Measurements from ENCODE around the gene UBAC2. TPM values are rescaled to one million over a fixed set of nuclear protein-coding genes. Genes with fewer than 3 reads are reported as not detected.

UBAC2 gene
- total RNA-seq, 1 donor from 2014 or later, result 57.7 TPM

- no peak overlapping the region for H3K4me3 ChIP-seq
- TF ChIP-seq POLR2A (IDR thresholded peaks at IDR 0.05), result no peak
- no peak for TF ChIP-seq CTCF (IDR thresholded peaks at IDR 0.05)
- TF ChIP-seq POLR2AphosphoS5 (IDR thresholded peaks at IDR 0.05; ENCODE audit: insufficient read depth in 1 of 2, low read depth in 1 of 2), result no peak
- no peaks in the 10 kb centered on the region for H3K27me3 ChIP-seq
- no peak for DNase-seq (ENCODE audit: extremely low spot score in 2 of 2)
- peaks cover 56% of the 10 kb centered on the region for H3K4me1 ChIP-seq
- intact Hi-C loops (cut with DNase I), result no loop called here
- H3K27ac ChIP-seq, result no peak overlapping the region
- H3K36me3 ChIP-seq, result no peaks in the 10 kb centered on the region
- H3K9me3 ChIP-seq, result no peaks in the 10 kb centered on the region
Observed at GRCh38 chr13:99223587-99223986, 22.9 kb downstream of the UBAC2 start.

- no peak for TF ChIP-seq CTCF (IDR thresholded peaks at IDR 0.05)
- TF ChIP-seq POLR2AphosphoS5 (IDR thresholded peaks at IDR 0.05; ENCODE audit: insufficient read depth in 1 of 2, low read depth in 1 of 2), result no peak
- no peak for TF ChIP-seq POLR2A (IDR thresholded peaks at IDR 0.05)
- no peaks in the 10 kb centered on the region for H3K9me3 ChIP-seq
- no peak overlapping the region for H3K27ac ChIP-seq
- peaks cover 58% of the 10 kb centered on the region for H3K4me1 ChIP-seq
- intact Hi-C loops (cut with DNase I), result no loop called here
- no peaks in the 10 kb centered on the region for H3K27me3 ChIP-seq
- H3K36me3 ChIP-seq, result no peaks in the 10 kb centered on the region
- DNase-seq (ENCODE audit: extremely low spot score in 2 of 2), result no peak
- no peak overlapping the region for H3K4me3 ChIP-seq
Observed at GRCh38 chr13:99224021-99224420, 23.4 kb downstream of the UBAC2 start.

GRCh38 chr13:99225078-99225477 lies 24.4 kb downstream of the UBAC2 start:
- Histone ChIP-seq H3K4me3 (no peak overlapping the region), H3K9me3 (no peaks in the 10 kb centered on the region), H3K4me1 (peaks cover 68% of the 10 kb centered on the region), H3K27me3 (no peaks in the 10 kb centered on the region), H3K36me3 (no peaks in the 10 kb centered on the region), H3K27ac (no peak overlapping the region)
- DNase-seq (ENCODE audit: extremely low spot score in 2 of 2), result no peak
- intact Hi-C loops (cut with DNase I), result no loop called here
- no peak for TF ChIP-seq POLR2AphosphoS5 (IDR thresholded peaks at IDR 0.05; ENCODE audit: insufficient read depth in 1 of 2, low read depth in 1 of 2)
- TF ChIP-seq CTCF (IDR thresholded peaks at IDR 0.05), result no peak
- TF ChIP-seq POLR2A (IDR thresholded peaks at IDR 0.05), result no peak

- Histone ChIP-seq H3K4me3 (no peak overlapping the region), H3K9me3 (no peaks in the 10 kb centered on the region), H3K36me3 (no peaks in the 10 kb centered on the region), H3K27me3 (no peaks in the 10 kb centered on the region), H3K4me1 (peaks cover 59% of the 10 kb centered on the region), H3K27ac (no peak overlapping the region)
- TF ChIP-seq POLR2A (IDR thresholded peaks at IDR 0.05), result no peak
- TF ChIP-seq CTCF (IDR thresholded peaks at IDR 0.05), result no peak
- TF ChIP-seq POLR2AphosphoS5 (IDR thresholded peaks at IDR 0.05; ENCODE audit: insufficient read depth in 1 of 2, low read depth in 1 of 2), result no peak
- intact Hi-C loops (cut with DNase I), result no loop called here
- no peak for DNase-seq (ENCODE audit: extremely low spot score in 2 of 2)
Observed at GRCh38 chr13:99226513-99226912, 25.9 kb downstream of the UBAC2 start.

- Histone ChIP-seq H3K27ac (no peak overlapping the region), H3K36me3 (no peaks in the 10 kb centered on the region), H3K9me3 (no peaks in the 10 kb centered on the region), H3K4me1 (peaks cover 59% of the 10 kb centered on the region), H3K4me3 (no peak overlapping the region), H3K27me3 (no peaks in the 10 kb centered on the region)
- intact Hi-C loops (cut with DNase I), result no loop called here
- no peak for TF ChIP-seq POLR2AphosphoS5 (IDR thresholded peaks at IDR 0.05; ENCODE audit: insufficient read depth in 1 of 2, low read depth in 1 of 2)
- TF ChIP-seq POLR2A (IDR thresholded peaks at IDR 0.05), result no peak
- DNase-seq (ENCODE audit: extremely low spot score in 2 of 2), result no peak
Observed at GRCh38 chr13:99227331-99227900, 26.8 kb downstream of the UBAC2 start.
